HepG2 (cell line): ENCODE measurements around the gene C14orf119. TPM values are rescaled to one million over a fixed set of nuclear protein-coding genes. Genes with fewer than 3 reads are reported as not detected.

Experiments used
- ARNT2 ChIP-seq: sonication (generic); formaldehyde crosslinking; IDR thresholded peaks from 2 replicates; pipeline ENCODE4 v1.8.0; 2022; ENCODE audit warnings: mild to moderate bottlenecking, low read depth, missing genetic modification reagents, moderate library complexity
- FOXC1 ChIP-seq: sonication (generic); formaldehyde crosslinking; IDR thresholded peaks from 2 replicates; pipeline ENCODE4 v1.8.0; 2022; ENCODE audit warnings: mild to moderate bottlenecking, missing genetic modification reagents, borderline replicate concordance
- HMGXB4 ChIP-seq, 2 experiments: sonication (generic) in 1 of 2; formaldehyde crosslinking in 1 of 2; IDR thresholded peaks; 2 replicates each; pipeline versions ENCODE4 v1.4.0 to v1.6.1; 2018 to 2020; ENCODE audit warnings: missing genetic modification reagents in 2 of 2, borderline replicate concordance in 1 of 2, low read depth in 1 of 2, mild to moderate bottlenecking in 1 of 2, missing biosample characterization in 1 of 2
- SNAPC4 ChIP-seq: sonication (generic); formaldehyde crosslinking; IDR thresholded peaks from 2 replicates; pipeline ENCODE4 v1.4.0; 2020; ENCODE audit warnings: mild to moderate bottlenecking, missing genetic modification reagents
- THAP9 ChIP-seq: sonication (generic); formaldehyde crosslinking; IDR thresholded peaks from 2 replicates; pipeline ENCODE4; 2020; ENCODE audit warnings: missing genetic modification reagents, mild to moderate bottlenecking, borderline replicate concordance
- ZBTB40 ChIP-seq, 2 experiments: fragments of 450-650 bp in 1 of 2; sonication (generic) in 1 of 2; formaldehyde crosslinking in 1 of 2; IDR thresholded peaks; 2 replicates each; pipeline versions ENCODE4 v1.6.1 to v1.8.0; 2016 to 2022; ENCODE audit warnings: antibody characterized with exemption in 1 of 2, mild to moderate bottlenecking in 1 of 2, missing genetic modification reagents in 1 of 2
- ZNF225 ChIP-seq: sonication (generic); formaldehyde crosslinking; IDR thresholded peaks from 2 replicates; pipeline ENCODE4 v1.4.0; 2020; ENCODE audit warnings: mild to moderate bottlenecking, missing genetic modification reagents
- ZNF44 ChIP-seq: sonication (generic); formaldehyde crosslinking; IDR thresholded peaks from 2 replicates; pipeline ENCODE4 v1.5.1; 2020; ENCODE audit warnings: mild to moderate bottlenecking, missing genetic modification reagents
- polyA plus RNA-seq, 8 experiments: library from polyadenylated mRNA; depleted of rRNA in 3 of 8; stranded (reverse) in 7 of 8; unstranded in 1 of 8; fragments of >200 nt; fragmentation: Illumina TruSeq in 4 of 8; extraction: Trizol in 4 of 8; gene quantifications; 2 replicates each; pipeline versions ENCODE4 v1.2.1 to v1.2.3, GENCODE V29; 2011 to 2016; ENCODE audit warnings: low read depth in 4 of 8, missing spikeins in 1 of 8, mixed read lengths in 1 of 8; ENCODE audit not compliant: insufficient read depth in 1 of 8
- total RNA-seq, 5 experiments: library from RNA; depleted of rRNA; stranded (reverse); fragments of >200 nt; fragmentation: Illumina TruSeq; extraction: Trizol; gene quantifications; 2 replicates each; pipeline ENCODE4 v1.2.3, GENCODE V29; 2016; ENCODE audit warnings: low read depth in 1 of 5

Gene C14orf119
- total and polyA plus RNA-seq, 2 of the 13 experiments (the other 11 are each of a cell fraction or from before 2014, with no cell fraction given), result 117 to 206 TPM

- peak; percentile 100 for TF ChIP-seq FOXC1 (CRISPR knock-in tag)
- TF ChIP-seq HMGXB4 (CRISPR knock-in tag; IDR thresholded peaks at IDR 0.05; ENCODE audit: borderline replicate concordance in 1 of 2, low read depth in 1 of 2), result peak; percentile 97 to 99
- peak; percentile 99 for TF ChIP-seq THAP9 (CRISPR knock-in tag)
- TF ChIP-seq ZNF225 (CRISPR knock-in tag), result peak; percentile 98
- TF ChIP-seq ZBTB40 (IDR thresholded peaks at IDR 0.05), result no peak
- peak; percentile 96 for TF ChIP-seq ZBTB40 (CRISPR knock-in tag; IDR thresholded peaks at IDR 0.05)
- TF ChIP-seq ZNF44 (CRISPR knock-in tag), result peak; percentile 93; the same call in 1 of the 2 replicates
- TF ChIP-seq ARNT2 (CRISPR knock-in tag), result peak; percentile 83
- peak; percentile 97 for TF ChIP-seq SNAPC4 (CRISPR knock-in tag)
These were observed 574 bp upstream of the C14orf119 start, which contains the start of gene ACIN1 (continued) for GRCh38 chr14:23094666-23095195.
